HG03097 (cell line): ENCODE measurements around the gene SH3RF1.

Source experiments
- ATAC-seq: cut with Tn5 transposase; IDR thresholded peaks from one replicate; pipeline ENCODE4 v1.9.1; 2021; ENCODE audit not compliant: unreplicated experiment, low FRiP score

SH3RF1 gene

DNA sequence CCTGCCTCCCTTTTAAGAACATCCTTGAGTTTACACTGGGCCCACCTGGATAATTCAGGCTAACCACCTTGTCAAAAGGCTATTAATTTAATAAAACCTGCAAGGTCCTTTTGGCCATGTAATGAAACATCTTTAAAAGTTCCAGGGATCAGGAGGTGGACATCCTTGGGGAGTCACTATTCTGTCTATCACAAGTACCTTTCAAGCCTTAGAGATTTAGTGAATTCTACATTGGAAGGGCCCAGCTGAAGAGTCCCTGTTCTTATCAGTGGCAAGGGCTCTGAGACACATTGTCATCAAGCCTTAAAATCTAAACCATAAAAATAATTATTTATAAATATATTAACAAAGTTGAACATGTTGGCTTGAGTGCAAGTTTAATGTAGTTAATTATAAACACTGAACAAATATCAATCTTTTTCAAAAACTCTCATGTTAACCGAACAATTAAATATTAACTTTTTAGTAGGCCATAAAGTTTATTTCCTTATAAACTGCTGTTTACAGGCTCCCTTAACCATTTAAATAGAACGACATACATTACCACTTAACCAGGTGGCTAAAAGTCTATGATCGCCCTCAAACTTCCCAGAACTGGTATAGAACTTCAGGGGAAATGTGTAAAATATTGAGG, 156.3 kb downstream of the SH3RF1 start:
- ATAC-seq: no peak

- ATAC-seq: no peak
Observed at GRCh38 chr4:169110633-169111032, 160.1 kb downstream of the SH3RF1 start.

DNA sequence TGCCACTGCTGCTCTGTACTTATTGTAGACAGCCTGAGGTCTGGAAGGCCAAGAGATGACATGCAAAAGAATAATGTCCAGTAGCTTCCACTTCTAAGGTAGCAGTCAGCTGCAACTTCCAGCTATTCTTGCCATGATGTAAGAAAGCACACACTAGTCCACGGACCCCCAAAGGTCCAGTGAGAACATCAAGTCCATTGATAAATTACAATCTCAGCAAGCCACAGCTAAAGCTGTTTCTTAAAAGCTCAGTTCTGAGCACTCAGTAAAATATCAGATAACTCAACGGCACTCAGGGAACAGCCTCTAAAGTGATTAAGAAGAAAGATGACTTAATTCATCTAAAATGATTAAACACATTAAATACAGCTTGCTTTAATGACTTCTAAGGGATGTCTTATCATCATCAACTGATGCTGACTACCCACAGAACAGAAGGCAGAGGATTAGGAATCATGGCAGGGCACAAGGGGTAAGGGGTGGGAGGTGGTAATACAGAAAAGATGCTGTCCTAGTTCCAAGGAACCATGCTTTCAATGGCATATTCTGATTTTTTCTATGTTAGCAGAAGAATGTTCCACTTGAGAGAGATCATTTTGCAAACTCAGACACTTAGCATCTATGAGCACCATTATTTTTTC, 161.6 kb downstream of the SH3RF1 start:
- no peak for ATAC-seq

GRCh38 chr4:169108303-169108702, 162.5 kb downstream of the SH3RF1 start:
- ATAC-seq: no peak

- no peak for ATAC-seq
Observed at GRCh38 chr4:169107528-169107927, 163.2 kb downstream of the SH3RF1 start.

DNA sequence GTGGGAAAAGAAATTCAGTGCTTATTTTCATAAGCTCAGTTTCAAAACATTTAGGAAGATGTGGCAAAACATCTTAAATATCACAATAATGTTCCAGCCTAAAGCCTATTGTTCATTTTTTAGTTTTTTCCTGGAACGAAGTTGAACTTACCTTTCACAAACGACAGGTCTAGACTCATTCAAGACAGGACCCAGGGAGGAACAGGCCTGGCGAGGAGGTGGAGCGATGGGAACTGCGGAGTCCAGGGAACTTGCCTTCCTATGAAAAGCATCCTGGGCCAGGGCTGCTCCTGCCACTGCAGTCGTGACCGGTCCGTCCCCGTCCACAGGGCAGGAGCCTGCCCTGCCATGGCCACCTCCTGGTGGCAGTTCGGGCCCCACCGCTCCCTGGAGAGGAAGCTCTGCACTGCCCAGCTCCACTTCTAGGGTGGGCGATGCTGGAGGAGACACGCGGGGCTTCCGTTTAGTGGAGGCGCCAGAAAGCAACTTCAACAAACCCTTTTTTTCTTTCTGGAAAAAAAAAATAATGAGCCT, 164.0 kb downstream of the SH3RF1 start:
- ATAC-seq: no peak

GRCh38 chr4:169105620-169106019, 165.1 kb downstream of the SH3RF1 start:
- ATAC-seq: no peak

GRCh38 chr4:169103966-169104412, 166.8 kb downstream of the SH3RF1 start:
- ATAC-seq: no peak

GRCh38 chr4:169102026-169102425, 168.7 kb downstream of the SH3RF1 start:
- no peak for ATAC-seq

DNA sequence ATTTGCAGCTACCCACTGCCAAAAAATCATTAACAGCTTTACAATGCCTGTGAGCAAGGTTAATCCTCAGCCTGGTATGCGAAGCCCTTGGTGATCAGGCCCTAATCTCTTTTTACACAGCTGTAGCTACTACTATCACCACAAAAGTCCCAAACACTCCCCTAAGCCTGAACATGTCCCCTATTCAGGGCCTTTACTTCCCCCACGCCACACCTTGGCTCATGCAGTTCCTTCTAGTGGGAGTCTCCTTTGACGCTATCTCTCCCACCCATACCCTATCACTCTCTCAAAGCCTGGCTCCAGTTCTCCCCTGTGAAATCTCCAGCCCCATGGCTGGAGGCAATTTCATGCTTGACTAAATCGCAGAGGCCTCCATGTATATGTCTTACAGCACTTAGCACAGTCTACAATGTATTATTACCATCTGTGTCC, 170.1 kb downstream of the SH3RF1 start:
- ATAC-seq: no peak

DNA sequence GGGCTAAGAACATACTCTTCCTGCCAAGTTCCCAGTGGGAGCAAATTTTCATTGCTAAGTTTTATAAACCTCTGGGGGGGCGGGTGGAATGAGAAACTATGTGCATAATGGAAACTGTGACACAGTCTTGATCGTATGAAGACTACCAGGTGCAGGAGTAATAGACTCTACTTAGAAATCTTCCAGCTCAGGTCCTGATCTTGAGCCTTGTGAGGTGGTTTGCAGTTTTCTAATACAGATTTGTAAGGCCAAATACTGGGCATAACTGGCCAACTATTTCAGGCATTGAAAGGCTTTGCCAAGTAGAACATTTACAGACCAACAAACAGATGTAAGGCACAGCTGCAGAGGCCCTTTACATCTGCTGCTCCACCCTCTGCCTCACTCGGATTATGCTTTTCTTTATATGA, 171.0 kb downstream of the SH3RF1 start:
- ATAC-seq: peak; percentile 53

- no peak for ATAC-seq
Observed at GRCh38 chr4:169098969-169099690, 171.6 kb downstream of the SH3RF1 start.

DNA sequence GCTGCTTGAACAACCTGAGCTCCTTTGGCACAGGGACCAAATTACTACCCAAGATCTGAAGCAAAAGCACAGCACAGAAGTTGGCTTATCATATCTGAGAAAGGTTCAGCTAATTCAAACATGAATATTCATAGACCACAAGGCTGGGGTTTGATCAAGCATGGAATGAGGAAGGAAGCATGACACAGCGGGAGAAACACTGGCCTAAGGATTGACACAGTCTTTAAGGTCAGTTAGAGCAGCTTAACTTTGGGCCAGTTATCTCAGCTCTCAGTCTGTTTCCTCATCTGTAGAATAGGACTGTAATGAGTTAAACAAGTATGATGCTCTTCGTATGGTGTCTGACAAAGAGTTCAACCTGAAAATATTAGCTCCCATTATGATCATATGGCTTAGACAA, 172.2 kb downstream of the SH3RF1 start:
- peak; percentile 38 for ATAC-seq

DNA sequence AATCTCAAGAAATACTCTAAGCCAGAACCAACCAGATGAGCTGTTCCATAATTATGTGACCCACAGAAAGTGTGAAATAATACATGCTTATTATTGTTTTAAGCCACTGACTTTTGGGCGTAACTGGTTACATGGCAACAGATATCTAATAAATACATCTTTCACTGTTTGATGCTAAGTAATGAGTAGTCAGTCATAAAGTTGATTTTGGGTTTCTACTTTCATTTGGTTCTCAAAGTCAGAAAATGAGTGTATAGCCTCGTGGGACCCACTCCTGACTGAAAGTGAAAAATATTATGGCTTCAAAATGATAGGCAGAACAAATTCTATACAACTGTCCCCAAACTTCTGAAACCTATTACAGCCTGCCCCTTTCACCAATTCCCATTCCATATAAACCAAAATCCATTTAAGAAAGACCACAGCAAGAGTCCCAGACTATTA, 172.7 kb downstream of the SH3RF1 start:
- ATAC-seq: peak; percentile 47

GRCh38 chr4:169096221-169096620, 174.5 kb downstream of the SH3RF1 start:
- ATAC-seq: no peak

DNA sequence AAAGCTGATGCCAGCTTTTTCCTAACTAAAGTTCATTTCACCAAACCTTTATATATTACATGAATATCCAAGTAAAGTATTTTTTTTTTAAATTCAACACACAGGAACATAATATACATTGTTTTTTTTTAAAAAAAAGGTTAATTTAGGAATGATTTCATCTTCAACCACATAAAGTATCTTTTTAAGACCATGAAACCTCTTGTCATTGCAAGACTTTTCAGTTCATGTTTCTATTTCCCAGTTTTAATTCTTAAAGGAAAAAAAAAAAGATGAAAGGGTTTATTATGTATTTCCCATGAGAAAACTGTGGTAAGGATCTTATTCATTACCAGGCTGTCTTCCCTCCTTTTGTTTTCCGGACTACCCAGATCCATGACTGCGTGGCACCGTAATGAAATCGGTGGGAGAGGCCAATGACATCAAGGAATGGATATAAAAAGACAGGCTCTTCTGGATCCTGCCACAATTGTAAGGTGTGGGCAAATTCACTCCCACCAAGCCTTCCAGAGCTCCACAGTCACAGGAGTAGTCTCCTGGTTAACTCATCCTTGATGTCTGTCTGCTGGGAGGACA, 176.0 kb downstream of the SH3RF1 start:
- no peak for ATAC-seq

DNA sequence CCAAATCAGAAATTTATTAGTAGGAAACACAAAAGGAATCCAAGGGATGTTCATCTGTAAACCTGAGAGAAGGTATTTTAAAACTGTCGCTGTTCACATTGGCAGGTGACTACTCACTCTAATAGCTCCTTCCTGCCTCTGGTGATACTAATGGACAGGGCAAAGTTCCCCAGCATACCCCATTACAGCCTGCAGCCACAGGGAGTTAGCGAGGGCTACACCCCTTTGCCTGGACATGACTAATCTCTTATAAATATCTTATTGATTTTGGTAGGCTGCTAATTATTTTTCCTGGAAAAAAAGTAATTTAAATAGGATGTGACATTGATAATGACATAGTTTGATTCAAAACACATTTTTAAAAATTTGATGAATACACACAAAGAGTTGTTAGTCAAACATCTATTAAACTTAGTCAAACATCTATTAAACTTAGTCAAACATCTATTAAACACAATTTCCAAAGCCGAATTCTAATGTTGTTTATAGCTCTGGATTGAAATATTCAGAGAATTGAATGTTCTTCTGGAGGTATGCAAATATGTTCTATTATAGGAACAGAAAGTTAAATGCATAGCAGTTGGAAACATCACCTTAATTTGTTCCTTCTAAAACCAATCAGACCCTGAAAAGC, 177.8 kb downstream of the SH3RF1 start:
- ATAC-seq: no peak

GRCh38 chr4:169090484-169091215, 180.1 kb downstream of the SH3RF1 start:
- no peak for ATAC-seq

DNA sequence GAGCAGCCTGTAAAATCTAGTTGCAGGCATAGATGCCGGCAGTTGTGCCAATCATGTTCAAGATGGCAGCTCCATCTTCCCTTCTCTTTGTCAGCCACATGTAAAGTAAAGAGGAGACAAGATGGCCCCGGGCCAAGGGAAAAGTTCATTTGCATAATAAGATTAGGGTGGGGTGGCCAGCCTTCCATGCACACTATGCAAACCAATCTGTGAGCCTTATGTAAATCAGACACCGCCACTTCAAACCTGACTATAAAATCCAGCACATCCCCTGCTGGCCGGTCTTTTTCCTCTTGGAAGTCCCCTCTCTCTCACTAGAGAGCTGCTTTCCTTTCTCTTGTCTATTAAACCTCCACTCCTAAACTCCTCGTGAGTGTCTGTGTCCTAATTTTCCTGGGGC, 181.8 kb downstream of the SH3RF1 start:
- ATAC-seq: no peak

- no peak for ATAC-seq
Observed at GRCh38 chr4:169084954-169085353, 185.8 kb downstream of the SH3RF1 start.
